H9 (cell line): ENCODE data around the gene TRIL. TPM values are rescaled to one million over a fixed set of nuclear protein-coding genes. Genes with fewer than 3 reads are reported as not detected.

Experiments
- DNase-seq: peaks from one replicate; pipeline ENCODE4 v3.0.0-alpha.2; 2017
- H2AFZ ChIP-seq: one replicate; pipeline ENCODE4 v1.6.1; 2013; ENCODE audit warnings: mild to moderate bottlenecking, low read length, control low read depth, moderate library complexity
- H2AK5ac ChIP-seq: 2 replicates; pipeline ENCODE4 v1.6.1; 2013; ENCODE audit warnings: low read length, control low read depth, mixed read lengths; ENCODE audit not compliant: insufficient read length
- H2BK120ac ChIP-seq: one replicate; pipeline ENCODE4 v1.6.1; 2013; ENCODE audit warnings: low read depth, mild to moderate bottlenecking, low read length, control low read depth, inconsistent platforms; ENCODE audit not compliant: poor library complexity, severe bottlenecking
- H2BK12ac ChIP-seq: 2 replicates; pipeline ENCODE4 v1.6.1; 2013; ENCODE audit warnings: low read length, control low read depth, mixed read lengths, low read depth; ENCODE audit not compliant: insufficient read length
- H2BK15ac ChIP-seq: 2 replicates; pipeline ENCODE4 v1.6.1; 2013; ENCODE audit warnings: low read depth, low read length, control low read depth
- H2BK20ac ChIP-seq: one replicate; pipeline ENCODE4 v1.6.1; 2013; ENCODE audit warnings: low read depth, mild to moderate bottlenecking, low read length, control low read depth, inconsistent platforms; ENCODE audit not compliant: poor library complexity, severe bottlenecking
- H2BK5ac ChIP-seq: 2 replicates; pipeline ENCODE4 v1.6.1; 2013; ENCODE audit warnings: low read length, control low read depth, mixed read lengths; ENCODE audit not compliant: insufficient read length
- H3K14ac ChIP-seq: 2 replicates; pipeline ENCODE4 v1.6.1; 2013; ENCODE audit warnings: low read length, control low read depth; ENCODE audit not compliant: insufficient read depth
- H3K18ac ChIP-seq: 2 replicates; pipeline ENCODE4 v1.6.1; 2013; ENCODE audit warnings: low read depth, mild to moderate bottlenecking, mixed read lengths, low read length, control low read depth; ENCODE audit not compliant: insufficient read length
- H3K23ac ChIP-seq: 2 replicates; pipeline ENCODE4 v1.6.1; 2013; ENCODE audit warnings: low read length, control low read depth, mixed read lengths, low read depth; ENCODE audit not compliant: insufficient read length
- H3K23me2 ChIP-seq: 2 replicates; pipeline ENCODE4 v1.6.1; 2013; ENCODE audit warnings: low read depth, mild to moderate bottlenecking, mixed read lengths, low read length, control low read depth; ENCODE audit not compliant: insufficient read length, poor library complexity, severe bottlenecking
- H3K27ac ChIP-seq: 2 replicates; pipeline ENCODE4 v1.5.1; 2013; ENCODE audit warnings: low read length, control low read depth, mixed read lengths, low read depth; ENCODE audit not compliant: insufficient read length
- H3K27me3 ChIP-seq: 2 replicates; pipeline ENCODE4 v1.6.1; 2013; ENCODE audit warnings: low read length, control low read depth, inconsistent platforms; ENCODE audit not compliant: insufficient read depth
- H3K4ac ChIP-seq: 2 replicates; pipeline ENCODE4 v1.6.1; 2013; ENCODE audit warnings: low read depth, mild to moderate bottlenecking, control low read depth, inconsistent platforms, low read length, moderate library complexity
- H3K4me1 ChIP-seq: 2 replicates; pipeline ENCODE4 v1.6.1; 2013; ENCODE audit warnings: low read length, control low read depth, inconsistent platforms; ENCODE audit not compliant: insufficient read depth
- H3K4me2 ChIP-seq: 2 replicates; pipeline ENCODE4 v1.6.1; 2013; ENCODE audit warnings: low read length, control low read depth, mixed read lengths; ENCODE audit not compliant: insufficient read length, insufficient read depth
- H3K56ac ChIP-seq: 2 replicates; pipeline ENCODE4 v1.6.1; 2013; ENCODE audit warnings: low read depth, mild to moderate bottlenecking, mixed read lengths, low read length, control low read depth; ENCODE audit not compliant: insufficient read length
- H3K79me1 ChIP-seq: 2 replicates; pipeline ENCODE4 v1.6.1; 2013; ENCODE audit warnings: low read depth, mild to moderate bottlenecking, moderate library complexity, low read length, control low read depth, inconsistent platforms; ENCODE audit not compliant: insufficient read depth, poor library complexity, severe bottlenecking
- H3K79me2 ChIP-seq: 2 replicates; pipeline ENCODE4 v1.6.1; 2013; ENCODE audit warnings: low read length, control low read depth, inconsistent platforms; ENCODE audit not compliant: insufficient read depth
- H3K9ac ChIP-seq: 2 replicates; pipeline ENCODE4 v1.6.1; 2013; ENCODE audit warnings: low read length, control low read depth, mixed read lengths; ENCODE audit not compliant: insufficient read length; ENCODE audit errors: extremely low read depth
- H3K9me3 ChIP-seq: one replicate; pipeline ENCODE4 v1.6.1; 2013; ENCODE audit warnings: low read depth, low read length, inconsistent platforms; ENCODE audit not compliant: control insufficient read depth
- H3T11ph ChIP-seq: one replicate; pipeline ENCODE4 v1.6.1; 2013; ENCODE audit warnings: mild to moderate bottlenecking, low read length, control low read depth, inconsistent platforms
- H4K20me1 ChIP-seq: one replicate; pipeline ENCODE4 v1.6.1; 2013; ENCODE audit not compliant: control insufficient read depth, insufficient read length, insufficient read depth
- H4K5ac ChIP-seq: 2 replicates; pipeline ENCODE4 v1.6.1; 2013; ENCODE audit warnings: low read depth, mild to moderate bottlenecking, mixed read lengths, low read length, control low read depth; ENCODE audit not compliant: insufficient read length
- H4K8ac ChIP-seq: replicated peaks from 2 replicates; pipeline ENCODE4 v1.6.1; 2013; ENCODE audit warnings: low read length, control low read depth, mixed read lengths, low read depth; ENCODE audit not compliant: insufficient read length
- H4K91ac ChIP-seq: 2 replicates; pipeline ENCODE4 v1.6.1; 2013; ENCODE audit warnings: low read depth, mild to moderate bottlenecking, moderate library complexity, mixed read lengths, low read length, control low read depth; ENCODE audit not compliant: insufficient read length
- H3K27ac Mint-ChIP-seq, 3 experiments: 2 replicates in 2 of 3; 3 replicates in 1 of 3; pipeline ENCODE4 v1.8.0; 2020 to 2021; ENCODE audit warnings: mixed read lengths in 3 of 3, mild to moderate bottlenecking in 1 of 3, moderate library complexity in 1 of 3
- H3K27me3 Mint-ChIP-seq: 2 replicates; pipeline ENCODE4 v1.8.0; 2021; ENCODE audit warnings: low read depth, mild to moderate bottlenecking, moderate library complexity, mixed read lengths
- H3K36me3 Mint-ChIP-seq, 3 experiments: 2 replicates in 2 of 3; 3 replicates in 1 of 3; pipeline ENCODE4 v1.8.0; 2020 to 2021; ENCODE audit warnings: low read depth in 3 of 3, mixed read lengths in 3 of 3; ENCODE audit not compliant: insufficient read depth in 1 of 3
- H3K4me1 Mint-ChIP-seq, 2 experiments: 2 replicates each; pipeline ENCODE4 v1.8.0; 2020; ENCODE audit warnings: mixed read lengths in 2 of 2
- H3K4me3 Mint-ChIP-seq, 2 experiments: 2 replicates in 1 of 2; 3 replicates in 1 of 2; pipeline ENCODE4 v1.8.0; 2020 to 2021; ENCODE audit warnings: mild to moderate bottlenecking in 2 of 2, mixed read lengths in 2 of 2, moderate library complexity in 1 of 2
- H3K9me3 Mint-ChIP-seq, 2 experiments: 2 replicates in 1 of 2; 3 replicates in 1 of 2; pipeline ENCODE4 v1.8.0; 2020; ENCODE audit warnings: mild to moderate bottlenecking in 2 of 2, mixed read lengths in 2 of 2, moderate library complexity in 1 of 2
- CTCF ChIP-seq: fragments of 200-600 bp; sonication (generic); conservative IDR thresholded peaks from 3 replicates; pipeline ENCODE4 v1.8.0; 2021; ENCODE audit warnings: antibody characterized with exemption, mild to moderate bottlenecking
- WGBS: extraction: QIAGEN DNeasy Blood & Tissue Kit; methylation state at CpG from one replicate; pipeline ENCODE4 v1.1.7; 2013; ENCODE audit warnings: missing lambda C conversion rate, low lambda C conversion rate, mixed read lengths; ENCODE audit not compliant: insufficient read length; ENCODE audit errors: extremely low coverage; 5-methylcytosine and 5-hydroxymethylcytosine counted together
- total RNA-seq: library from RNA; stranded (reverse); gene quantifications from 2 replicates; pipeline ENCODE4 v1.2.1, GENCODE V29; 2021

Gene TRIL
- total RNA-seq, 1 experiment from 2014 or later = 3.1 TPM

- Histone ChIP-seq H3K27ac (no peak overlapping the region), H3K4me1 (peaks cover 3% of the 10 kb centered on the region; the same call in 1 of the 2 replicates), H3K56ac (no peak overlapping the region), H3K23ac (no peak overlapping the region), H3K23me2 (no peaks in the 10 kb centered on the region), H4K8ac (no peak overlapping the region), H3K79me1 (no peaks in the 10 kb centered on the region), H4K91ac (no peak overlapping the region), H3K9ac (no peak overlapping the region), H2BK20ac (no peak overlapping the region), H3K4ac (no peak overlapping the region), H2BK120ac (no peak overlapping the region), H2BK12ac (no peak overlapping the region), H3K18ac (no peak overlapping the region), H3K9me3 (no peaks in the 10 kb centered on the region), H2BK15ac (no peak overlapping the region), H3K27me3 (no peaks in the 10 kb centered on the region), H3K4me2 (no peak overlapping the region), H2AK5ac (no peak overlapping the region), H3K79me2 (no peaks in the 10 kb centered on the region), H3T11ph (no peak overlapping the region), H2BK5ac (no peak overlapping the region), H4K5ac (no peak overlapping the region), H3K14ac (no peak overlapping the region), H2AFZ (no peak overlapping the region), H4K20me1 (no peaks in the 10 kb centered on the region)
- TF ChIP-seq CTCF = no peak
- WGBS = no CpG with 5 or more reads among the region's 2 CpGs
- H3K36me3 Mint-ChIP-seq = no peaks in the 10 kb centered on the region
- peaks cover 42 to 44% of the 10 kb centered on the region in 2 experiments for H3K4me1 Mint-ChIP-seq
- peaks cover 4% of the 10 kb centered on the region; the same call in 1 of the 2 replicates for H3K27me3 Mint-ChIP-seq
- H3K4me3 Mint-ChIP-seq = no peak overlapping the region
- no peaks in the 10 kb centered on the region for H3K9me3 Mint-ChIP-seq
- no peak overlapping the region for H3K27ac Mint-ChIP-seq
- DNase-seq = no peak
These were observed 28.6 kb upstream of the TRIL start for GRCh38 chr7:28986765-28987110.
